HPDE6-E6E7 (cell line): ENCODE results near the gene SORCS1.
"Not testable (repeated sequence)": the region's sequence is repeated elsewhere in the genome, so short reads cannot be mapped to it uniquely, and the experiment has no call there.

Experiments used
- DNase-seq: peaks from one replicate; pipeline ENCODE4 v3.0.0; 2011; ENCODE audit warnings: missing footprints; ENCODE audit errors: extremely low spot score

The SORCS1 gene

GRCh38 chr10:106947643-106948042 is 216.9 kb downstream of the SORCS1 start:
- no peak for DNase-seq

- no peak for DNase-seq
Observed at GRCh38 chr10:106942035-106942662, 222.4 kb downstream of the SORCS1 start.

GRCh38 chr10:106941297-106942034 is 223.0 kb downstream of the SORCS1 start:
- no peak for DNase-seq

- no peak for DNase-seq
Observed at GRCh38 chr10:106938513-106938912, 226.0 kb downstream of the SORCS1 start.

- no peak for DNase-seq
Observed at GRCh38 chr10:106935978-106936451, 228.5 kb downstream of the SORCS1 start.

- DNase-seq = no peak
Observed at GRCh38 chr10:106931853-106932249, 232.7 kb downstream of the SORCS1 start.

GRCh38 chr10:106931159-106931852 is 233.2 kb downstream of the SORCS1 start:
- no peak for DNase-seq

- DNase-seq = no peak
Observed at GRCh38 chr10:106930751-106931150, 233.8 kb downstream of the SORCS1 start.

- DNase-seq = no peak
Observed at GRCh38 chr10:106929291-106929895, 235.1 kb downstream of the SORCS1 start.

- DNase-seq = not testable (repeated sequence)
Observed at GRCh38 chr10:106928151-106928550, 236.4 kb downstream of the SORCS1 start.

- no peak for DNase-seq
Observed at GRCh38 chr10:106925191-106925590, 239.3 kb downstream of the SORCS1 start.

GRCh38 chr10:106920538-106920937 is 244.0 kb downstream of the SORCS1 start:
- DNase-seq = no peak

GRCh38 chr10:106919871-106920282 is 244.6 kb downstream of the SORCS1 start:
- no peak for DNase-seq

- DNase-seq = no peak
Observed at GRCh38 chr10:106917452-106918055, 247.0 kb downstream of the SORCS1 start.

- DNase-seq = no peak
Observed at GRCh38 chr10:106914016-106914415, 250.5 kb downstream of the SORCS1 start.

- DNase-seq = no peak
Observed at GRCh38 chr10:106913348-106913747, 251.2 kb downstream of the SORCS1 start.

- no peak for DNase-seq
Observed at GRCh38 chr10:106911096-106911495, 253.4 kb downstream of the SORCS1 start.

- DNase-seq = no peak
Observed at GRCh38 chr10:106910666-106911065, 253.8 kb downstream of the SORCS1 start.

GRCh38 chr10:106908225-106908624 is 256.3 kb downstream of the SORCS1 start:
- DNase-seq = no peak

- DNase-seq = no peak
Observed at GRCh38 chr10:106904209-106904608, 260.3 kb downstream of the SORCS1 start.

GRCh38 chr10:106903180-106903579 is 261.3 kb downstream of the SORCS1 start:
- no peak for DNase-seq
